NCI-H226 (cell line): ENCODE results near the gene PYGB.
A peak's percentile ranks its signal among the peaks of the same experiment; 100 is the strongest.
"Not testable (repeated sequence)": the region's sequence is repeated elsewhere in the genome, so short reads cannot be mapped to it uniquely, and the experiment has no call there.

Experiments
- DNase-seq: peaks from one replicate; pipeline ENCODE4 v3.0.0-alpha.2; 2015

PYGB gene

GRCh38 chr20:25230166-25230831, 17.6 kb upstream of the PYGB start:
- DNase-seq, result no peak

- peak; percentile 80 for DNase-seq
Measured at GRCh38 chr20:25233016-25233772, 14.7 kb upstream of the PYGB start.

- not testable (repeated sequence) for DNase-seq
Measured at GRCh38 chr20:25234009-25234849, 13.7 kb upstream of the PYGB start.

- no peak for DNase-seq
Measured at GRCh38 chr20:25236450-25237304, 11.2 kb upstream of the PYGB start.

GRCh38 chr20:25237610-25238318, 10.1 kb upstream of the PYGB start:
- DNase-seq, result peak; percentile 98

- DNase-seq, result no peak
Measured at GRCh38 chr20:25238319-25239037, 9.4 kb upstream of the PYGB start.

GRCh38 chr20:25239387-25240370, 8.2 kb upstream of the PYGB start:
- DNase-seq, result no peak

GRCh38 chr20:25240851-25241658, 6.8 kb upstream of the PYGB start:
- not testable (repeated sequence) for DNase-seq

- not testable (repeated sequence) for DNase-seq
Measured at GRCh38 chr20:25241659-25241955, 6.3 kb upstream of the PYGB start.

GRCh38 chr20:25242231-25242630, 5.7 kb upstream of the PYGB start:
- no peak for DNase-seq

- DNase-seq, result no peak
Measured at GRCh38 chr20:25243416-25243979, 4.4 kb upstream of the PYGB start.

GRCh38 chr20:25244976-25245375, 2.9 kb upstream of the PYGB start:
- DNase-seq, result no peak

GRCh38 chr20:25245461-25245860, 2.4 kb upstream of the PYGB start:
- DNase-seq, result no peak

- DNase-seq, result no peak
Measured at GRCh38 chr20:25246182-25246999, 1.5 kb upstream of the PYGB start.

- no peak for DNase-seq
Measured at GRCh38 chr20:25247000-25247517, 826 bp upstream of the PYGB start.

- no peak for DNase-seq
Measured at GRCh38 chr20:25247518-25247955, 348 bp upstream of the PYGB start.

- no peak for DNase-seq
Measured at GRCh38 chr20:25248786-25249172, 894 bp downstream of the PYGB start.
